ENCODE measurements around the gene MRGPRF.

Gene MRGPRF, protein sequence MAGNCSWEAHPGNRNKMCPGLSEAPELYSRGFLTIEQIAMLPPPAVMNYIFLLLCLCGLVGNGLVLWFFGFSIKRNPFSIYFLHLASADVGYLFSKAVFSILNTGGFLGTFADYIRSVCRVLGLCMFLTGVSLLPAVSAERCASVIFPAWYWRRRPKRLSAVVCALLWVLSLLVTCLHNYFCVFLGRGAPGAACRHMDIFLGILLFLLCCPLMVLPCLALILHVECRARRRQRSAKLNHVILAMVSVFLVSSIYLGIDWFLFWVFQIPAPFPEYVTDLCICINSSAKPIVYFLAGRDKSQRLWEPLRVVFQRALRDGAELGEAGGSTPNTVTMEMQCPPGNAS

DNA sequence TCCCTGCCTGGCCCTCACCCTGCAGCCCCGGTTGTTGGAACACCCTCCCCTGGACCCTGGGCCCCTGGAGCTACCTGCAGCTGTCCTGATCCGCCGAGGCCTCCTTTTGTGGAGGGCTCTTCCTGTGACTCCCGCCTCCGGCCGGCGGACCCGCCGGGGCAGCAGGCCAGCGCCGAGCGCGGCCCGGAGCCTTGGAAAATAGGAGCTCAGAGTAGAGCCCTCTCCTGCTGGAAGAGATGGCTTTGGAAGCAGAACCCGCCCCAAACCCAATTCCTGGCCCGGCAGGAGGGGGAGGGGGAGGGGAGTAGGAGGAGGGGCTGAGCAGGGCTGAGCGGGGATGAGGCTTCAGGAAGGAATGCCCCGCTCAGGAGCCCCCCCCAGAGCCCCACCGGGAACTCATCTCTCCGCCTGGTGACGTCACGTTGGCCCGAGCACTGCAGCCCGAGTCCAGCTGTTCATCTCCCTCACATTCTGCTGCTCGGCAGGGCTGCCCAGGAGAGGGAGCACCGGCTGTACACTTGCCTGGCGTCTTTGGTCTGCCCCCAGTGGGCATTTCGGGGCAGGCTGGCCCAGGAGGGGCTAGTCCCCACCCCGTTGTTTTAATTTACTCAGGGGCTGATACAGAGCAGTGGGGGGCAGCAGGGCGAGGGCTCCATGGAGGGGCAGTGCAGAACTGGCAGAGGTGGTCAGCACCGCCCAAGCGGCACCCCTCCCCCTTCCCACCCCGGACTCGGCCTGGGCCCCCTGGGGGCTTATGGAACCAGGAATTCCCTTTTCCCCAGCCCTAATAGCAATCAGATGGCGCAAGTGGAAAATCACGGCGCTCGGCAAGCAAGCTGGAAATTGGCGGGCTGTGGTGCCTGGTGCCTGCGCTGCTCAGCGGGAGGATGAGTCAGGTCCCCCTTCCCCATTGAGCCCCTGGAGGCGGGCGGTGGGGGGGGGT, at the start of gene MRGPRF:
MRGPRF (minus strand) TSS at position 238 of the 943 bp plus-strand sequence. CDS start 3,345 bp downstream, outside the sequence.
- no peak for DNase-seq

DNA sequence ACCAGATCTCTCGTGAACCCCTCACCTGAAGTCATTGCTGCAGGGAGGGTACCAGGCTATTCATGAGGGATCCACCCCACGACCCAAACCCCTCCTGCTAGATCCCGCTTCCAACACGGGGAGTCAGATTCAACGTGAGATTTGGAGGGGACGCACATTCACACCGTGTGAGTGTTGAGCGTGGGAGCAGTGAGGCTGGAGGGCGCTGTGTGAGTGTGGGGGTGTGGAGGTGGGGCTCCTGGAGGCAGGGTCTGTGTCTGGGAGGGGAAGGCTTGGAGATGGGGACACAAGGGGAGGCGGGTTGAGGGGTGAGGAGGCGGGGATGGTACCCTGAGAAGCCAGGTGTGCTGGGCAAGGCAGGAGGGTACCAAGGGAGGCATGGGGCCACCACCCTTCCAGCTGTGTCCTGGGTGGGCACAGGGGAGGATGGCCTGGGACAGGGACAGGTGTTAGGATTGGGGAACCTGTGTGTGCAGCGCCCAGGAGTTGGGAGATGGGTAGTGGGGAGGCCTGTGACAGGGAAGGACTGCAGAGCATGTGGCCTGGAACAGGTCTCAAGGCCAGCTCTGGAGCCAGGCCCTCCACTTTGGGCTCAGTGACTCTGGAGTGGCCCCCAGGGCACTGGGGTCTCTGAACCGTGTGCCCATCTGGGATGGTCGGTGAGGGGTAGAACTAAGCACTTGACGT, 49.3 kb upstream of the MRGPRF start:
- no peak for DNase-seq

DNA sequence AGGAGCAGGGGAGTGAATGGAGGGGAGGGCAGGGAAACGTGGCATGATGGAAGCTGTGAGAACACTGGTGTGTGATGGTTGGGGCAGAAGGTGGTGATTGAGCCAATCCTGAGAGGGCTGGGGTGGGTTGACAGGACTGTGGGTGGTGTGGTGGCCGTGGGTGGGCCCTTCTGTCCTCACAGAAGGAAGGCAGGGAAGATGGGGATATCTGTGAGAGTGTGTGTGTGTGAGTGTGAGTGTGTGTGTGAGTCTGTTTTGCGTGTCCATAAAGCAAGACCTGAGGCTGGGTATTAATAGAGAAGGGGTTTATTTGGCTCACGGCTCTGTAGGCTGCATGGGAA, 48.6 kb upstream of the MRGPRF start:
- DNase-seq = no peak

DNA sequence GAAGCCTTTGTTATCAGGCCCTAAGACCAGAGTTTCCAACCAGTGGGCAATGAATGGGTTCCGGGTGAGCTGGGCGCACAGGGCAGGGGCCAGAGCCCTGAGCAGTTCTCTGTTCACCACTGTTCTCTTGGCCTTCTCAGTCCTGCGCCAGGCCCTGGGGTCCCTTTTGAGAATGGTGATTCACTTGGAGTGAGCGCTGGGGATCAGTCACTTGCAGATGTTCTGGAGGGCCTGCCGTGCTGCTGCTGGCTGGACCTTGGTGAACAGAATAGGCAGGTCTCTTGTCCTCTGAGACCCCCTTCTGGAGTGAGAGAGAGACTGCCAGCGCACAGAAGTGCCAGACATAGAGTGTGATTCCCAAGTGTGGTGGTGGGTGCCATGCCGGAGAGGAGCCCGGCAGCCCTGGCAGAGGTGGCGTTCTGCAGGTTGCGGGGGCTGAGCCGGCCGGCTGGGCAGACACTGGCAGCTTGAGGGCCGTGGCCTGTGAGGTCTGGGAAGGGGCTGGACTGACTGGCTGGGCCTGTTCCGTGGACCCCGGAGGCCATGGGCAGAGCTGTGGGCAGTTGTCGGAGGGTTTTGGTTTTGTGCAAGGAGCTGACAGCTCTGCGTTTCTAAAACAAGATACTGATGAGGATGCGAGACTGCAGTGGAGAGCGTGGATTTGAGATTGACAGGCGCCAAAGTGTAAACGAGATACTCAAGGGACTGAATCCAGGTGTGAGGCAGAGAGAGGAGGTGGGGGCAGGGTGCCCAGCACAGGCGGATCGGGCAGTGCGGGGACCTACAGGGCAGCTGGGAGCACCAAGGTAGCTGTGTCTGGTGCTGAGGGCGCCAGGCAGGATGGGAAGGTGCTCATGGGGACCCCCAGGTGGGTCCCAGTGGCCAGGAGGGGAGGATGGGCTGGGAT, 48.0 kb upstream of the MRGPRF start:
- DNase-seq = no peak

DNA sequence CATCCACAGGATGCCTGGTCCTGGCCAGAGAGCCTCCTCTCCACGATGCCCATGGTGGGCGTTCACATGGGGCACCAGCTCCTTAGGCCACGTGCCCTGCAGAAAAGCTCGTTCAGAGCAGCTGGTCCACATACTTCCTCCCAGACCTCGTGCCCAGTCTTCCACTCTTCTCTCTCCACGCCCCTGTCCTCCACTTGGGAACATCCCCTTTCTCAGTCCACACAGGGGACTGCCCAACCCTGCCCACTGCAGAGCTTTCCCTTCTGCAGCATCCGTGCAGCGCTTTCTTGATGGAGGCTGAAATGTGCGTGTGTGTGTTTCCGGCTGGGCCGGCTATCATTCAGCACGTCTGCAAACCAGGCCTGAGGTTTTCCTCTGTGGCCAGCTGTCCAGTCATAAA, 46.9 kb upstream of the MRGPRF start:
- DNase-seq = no peak

DNA sequence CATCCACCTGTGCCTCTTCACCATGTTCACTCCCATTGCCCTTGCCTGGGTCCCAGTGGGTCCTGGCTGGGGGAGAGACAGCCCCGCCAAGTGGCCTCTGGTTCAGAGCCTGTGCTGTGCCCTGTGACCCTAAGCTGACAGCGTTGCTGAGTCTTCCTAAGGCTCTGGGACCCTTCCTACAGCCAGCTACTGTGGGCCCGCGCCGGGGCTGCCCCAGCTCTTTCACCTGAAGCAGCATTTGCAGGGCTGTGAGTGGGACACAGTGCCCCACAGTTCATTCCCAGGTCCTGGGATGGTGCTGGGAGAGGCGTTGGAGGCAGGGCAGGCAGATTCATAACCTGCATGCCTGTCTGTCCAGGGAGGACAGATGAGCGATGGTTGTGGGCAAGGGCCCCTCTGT, 46.4 kb upstream of the MRGPRF start:
- DNase-seq = no peak

DNA sequence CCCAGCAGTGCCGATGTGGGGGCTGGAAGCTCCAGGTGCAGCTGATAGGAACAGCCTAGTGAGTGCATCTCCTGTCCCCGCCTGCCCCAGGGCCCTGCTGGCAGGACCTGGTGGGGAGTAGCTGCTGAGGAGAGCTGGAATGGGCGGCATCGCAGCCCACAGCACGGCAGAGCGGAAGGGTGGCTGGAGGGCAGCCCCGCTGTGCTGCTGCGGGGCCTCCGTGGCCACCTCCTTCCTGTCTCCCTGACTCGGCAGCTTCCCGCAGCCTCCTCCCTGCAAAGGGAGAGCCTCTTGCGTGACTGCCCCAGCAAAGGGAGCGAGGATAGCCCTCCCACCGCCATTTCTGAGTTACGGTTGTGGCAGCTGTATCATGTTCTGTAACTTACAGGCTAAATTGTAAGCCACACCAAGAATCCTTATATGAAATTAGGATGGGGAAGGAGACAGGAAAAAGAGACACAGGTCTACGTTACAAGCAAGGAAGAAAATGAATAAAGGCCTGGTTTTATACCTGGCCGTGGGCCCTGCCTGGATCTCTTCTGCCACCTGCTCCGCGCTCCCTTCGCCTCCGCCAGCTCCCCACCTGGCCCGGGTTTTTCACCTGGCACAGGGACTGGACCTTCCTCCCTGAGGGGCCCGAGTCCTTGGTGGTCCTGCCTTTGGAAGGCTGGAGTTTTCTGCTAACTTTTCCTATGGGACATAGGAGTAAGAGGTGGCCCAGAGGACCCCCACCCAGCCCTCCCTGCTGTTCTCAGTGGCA, 45.6 kb upstream of the MRGPRF start:
- no peak for DNase-seq

DNA sequence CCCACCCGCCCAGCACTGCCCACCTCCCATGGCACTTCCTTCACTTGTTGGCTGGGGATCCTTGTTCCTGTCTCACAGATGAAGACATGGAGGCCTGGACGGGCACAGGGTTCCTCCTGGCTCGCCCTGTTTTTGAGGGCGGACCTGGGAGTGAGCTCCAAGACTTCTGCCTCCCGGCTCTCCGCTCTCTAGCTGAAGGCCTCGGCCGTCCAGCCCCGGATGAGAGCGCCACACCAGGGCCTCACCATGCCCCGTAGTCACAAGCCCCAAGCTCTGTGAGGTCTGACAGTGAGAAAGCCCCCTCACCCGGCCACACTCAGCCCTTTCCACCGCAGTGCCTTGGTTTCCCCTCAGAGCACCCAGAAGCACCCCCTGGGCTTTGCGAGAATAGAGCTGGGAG, 44.8 kb upstream of the MRGPRF start:
- no peak for DNase-seq

DNA sequence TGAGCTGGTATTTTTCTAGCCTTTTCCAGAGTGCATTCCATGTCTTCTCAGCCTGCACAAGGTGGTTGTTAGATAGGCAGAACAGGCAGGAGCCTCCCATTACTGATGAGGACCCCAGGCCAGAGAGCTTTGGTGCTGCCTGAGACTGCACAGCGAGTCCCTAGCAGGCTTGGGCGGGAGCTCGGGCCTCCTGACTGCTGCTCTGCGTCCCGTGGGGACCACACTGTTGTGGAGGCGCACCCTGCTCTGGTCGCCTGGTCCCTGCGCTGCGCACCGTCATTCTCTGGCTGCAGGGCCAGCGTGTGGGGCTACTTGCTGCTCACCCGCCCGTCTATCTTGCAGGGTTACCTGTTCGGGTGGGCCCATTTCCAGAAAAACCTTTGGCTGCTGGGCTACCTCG, 44.2 kb upstream of the MRGPRF start:
- DNase-seq = no peak

DNA sequence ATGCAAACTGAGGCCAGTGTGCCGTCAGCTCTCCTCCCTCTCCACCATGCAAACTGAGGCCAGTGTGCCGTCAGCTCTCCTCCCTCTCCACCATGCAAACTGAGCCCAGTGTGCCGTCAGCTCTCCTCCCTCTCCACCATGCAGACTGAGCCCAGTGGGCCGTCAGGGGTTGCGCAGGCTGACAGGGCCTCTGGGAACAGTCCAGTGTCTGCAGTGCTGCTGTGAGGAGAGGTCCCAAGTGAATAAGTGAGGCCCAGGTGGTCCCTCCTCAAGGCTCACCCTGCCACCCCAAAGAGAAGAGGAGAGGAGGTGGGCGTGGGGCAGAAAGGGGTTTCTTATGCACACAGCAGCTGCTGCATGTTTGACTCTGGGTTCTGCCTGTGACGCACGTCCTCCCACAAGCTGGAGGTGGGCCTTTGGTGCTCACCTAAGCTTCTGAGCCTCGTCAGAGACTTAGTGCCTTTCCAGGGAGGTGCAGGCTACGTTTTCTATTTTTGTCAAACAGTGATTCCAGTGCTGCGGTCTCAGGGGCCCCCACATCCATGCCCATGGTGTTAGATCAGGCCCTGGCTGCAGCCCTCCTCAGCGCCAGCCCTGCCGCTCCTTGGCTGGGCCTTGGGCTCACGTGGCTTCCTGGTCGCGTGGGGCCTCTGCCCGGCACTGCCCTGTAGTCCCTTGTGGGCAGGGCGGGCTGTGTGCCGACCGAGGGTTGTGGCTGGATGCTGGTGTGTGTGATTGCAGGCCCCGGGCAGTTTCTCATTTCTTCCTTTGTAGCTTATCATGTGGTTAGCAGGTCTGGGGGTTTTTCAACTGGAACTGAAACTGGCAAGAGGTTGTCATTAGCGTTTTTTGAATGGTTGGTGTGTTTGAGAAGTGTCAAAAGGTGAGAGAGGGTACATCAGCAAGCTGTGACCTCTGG, 42.8 kb upstream of the MRGPRF start:
- no peak for DNase-seq

DNA sequence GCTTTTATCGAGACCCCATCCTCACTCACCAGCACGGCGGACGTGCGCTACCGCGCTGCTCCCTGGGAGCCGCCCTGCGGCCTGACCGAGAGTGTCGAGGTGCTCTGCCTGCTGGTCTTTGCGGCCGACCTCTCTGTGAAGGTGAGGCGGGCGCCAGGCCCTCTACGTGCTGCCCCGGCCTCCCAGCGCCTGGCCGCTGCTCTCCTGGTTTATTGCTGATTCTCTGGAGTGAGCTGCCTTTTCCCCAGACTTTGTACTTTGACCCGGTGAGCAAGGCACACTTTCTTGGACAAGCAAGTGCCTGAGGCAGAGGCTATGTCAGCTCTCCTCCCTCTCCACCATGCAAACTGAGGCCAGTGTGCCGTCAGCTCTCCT, 42.2 kb upstream of the MRGPRF start:
- no peak for DNase-seq

DNA sequence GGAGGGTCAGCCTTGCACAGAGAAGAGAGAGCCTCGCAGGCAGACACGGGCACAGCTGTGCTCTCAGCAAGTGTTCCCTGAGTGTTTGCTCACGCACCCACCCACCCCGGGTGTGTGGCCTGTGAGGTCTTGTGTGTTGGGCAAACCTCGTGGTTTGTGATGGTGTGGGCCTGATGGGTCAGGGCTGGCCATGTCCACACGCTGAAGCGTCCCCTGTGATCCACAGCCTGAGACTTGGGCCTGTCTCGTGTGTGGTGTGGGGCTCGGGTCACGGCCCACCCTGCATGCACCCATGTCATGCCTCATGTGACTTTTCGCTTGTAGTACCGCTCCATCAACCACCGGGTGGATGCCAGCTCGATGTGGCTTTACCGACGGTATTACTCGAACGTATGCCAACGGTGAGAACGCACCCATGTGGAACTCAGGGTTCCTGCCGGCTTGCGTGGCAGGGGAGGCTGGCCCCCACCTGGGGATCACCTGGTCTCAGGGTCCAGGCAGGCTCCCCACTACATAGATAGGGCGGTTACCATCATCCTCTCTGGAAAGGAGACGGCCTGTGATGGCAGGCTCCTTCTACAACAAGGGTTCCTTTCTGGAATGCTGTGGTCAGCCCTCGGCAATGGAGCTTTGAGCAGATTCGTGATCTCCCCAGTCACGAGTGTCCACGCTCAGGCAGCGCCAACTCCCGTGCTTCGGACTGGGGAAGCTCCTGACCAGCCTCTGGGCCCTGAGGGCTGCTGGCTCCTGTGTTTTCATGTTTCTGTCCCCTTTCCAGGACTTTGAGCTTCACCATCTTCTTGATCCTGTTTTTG, 41.6 kb upstream of the MRGPRF start:
- no peak for DNase-seq

DNA sequence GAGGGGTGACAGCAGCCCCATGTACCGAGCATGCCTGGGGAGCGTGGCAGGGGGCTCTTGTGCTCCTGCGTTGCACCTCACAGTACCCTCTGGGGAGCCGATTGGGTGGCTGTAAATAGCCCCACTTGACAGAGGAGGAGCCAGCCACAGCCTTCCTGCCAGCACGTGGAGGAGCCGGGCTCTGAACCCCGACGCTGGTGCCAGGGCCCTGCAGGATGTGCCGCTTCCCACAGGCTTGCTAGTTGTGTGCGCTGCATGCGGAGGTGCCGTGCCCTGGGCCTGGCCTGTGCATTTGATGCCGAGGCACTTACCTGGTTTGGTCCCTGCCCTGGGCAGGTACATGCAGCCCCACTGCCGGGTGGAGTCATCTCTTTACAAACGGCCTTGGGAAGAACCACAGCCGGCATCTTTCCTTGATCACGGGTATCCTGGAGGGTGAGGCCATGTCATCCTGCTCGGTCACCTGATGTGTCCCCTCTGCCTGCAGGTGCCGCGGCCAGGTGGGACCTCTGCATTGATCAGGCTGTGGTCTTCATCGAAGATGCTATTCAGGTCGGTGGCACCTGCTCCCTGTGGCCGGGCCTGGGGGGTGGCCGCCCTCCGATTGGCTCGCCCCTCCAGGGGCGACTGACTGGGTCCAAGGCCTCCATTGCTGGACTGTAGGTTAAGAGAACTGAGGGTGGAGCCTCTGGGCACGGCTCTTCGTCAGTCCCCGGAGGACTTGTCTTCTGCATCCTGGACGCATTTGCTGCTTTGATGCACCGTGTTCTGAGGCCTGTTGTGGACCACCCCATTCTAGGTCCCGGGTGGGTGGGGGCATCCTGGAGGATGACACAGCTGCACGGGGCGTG, 40.7 kb upstream of the MRGPRF start:
- DNase-seq = no peak

DNA sequence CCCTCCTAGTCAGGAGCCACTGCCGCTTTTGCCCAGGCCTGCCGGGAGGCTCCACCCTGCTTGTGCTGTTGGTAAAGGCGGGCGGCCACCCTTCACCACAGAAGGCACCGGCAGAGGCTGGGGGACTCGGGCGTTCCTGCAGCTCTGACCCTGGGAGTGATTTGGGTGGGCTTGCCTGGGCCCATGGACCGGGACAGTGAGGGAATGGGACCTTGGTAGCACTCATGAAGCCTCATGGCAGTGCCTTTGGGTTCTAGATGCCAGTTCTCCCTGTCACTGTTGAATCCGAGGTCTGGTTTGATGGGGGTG, 40.1 kb upstream of the MRGPRF start:
- DNase-seq = no peak

DNA sequence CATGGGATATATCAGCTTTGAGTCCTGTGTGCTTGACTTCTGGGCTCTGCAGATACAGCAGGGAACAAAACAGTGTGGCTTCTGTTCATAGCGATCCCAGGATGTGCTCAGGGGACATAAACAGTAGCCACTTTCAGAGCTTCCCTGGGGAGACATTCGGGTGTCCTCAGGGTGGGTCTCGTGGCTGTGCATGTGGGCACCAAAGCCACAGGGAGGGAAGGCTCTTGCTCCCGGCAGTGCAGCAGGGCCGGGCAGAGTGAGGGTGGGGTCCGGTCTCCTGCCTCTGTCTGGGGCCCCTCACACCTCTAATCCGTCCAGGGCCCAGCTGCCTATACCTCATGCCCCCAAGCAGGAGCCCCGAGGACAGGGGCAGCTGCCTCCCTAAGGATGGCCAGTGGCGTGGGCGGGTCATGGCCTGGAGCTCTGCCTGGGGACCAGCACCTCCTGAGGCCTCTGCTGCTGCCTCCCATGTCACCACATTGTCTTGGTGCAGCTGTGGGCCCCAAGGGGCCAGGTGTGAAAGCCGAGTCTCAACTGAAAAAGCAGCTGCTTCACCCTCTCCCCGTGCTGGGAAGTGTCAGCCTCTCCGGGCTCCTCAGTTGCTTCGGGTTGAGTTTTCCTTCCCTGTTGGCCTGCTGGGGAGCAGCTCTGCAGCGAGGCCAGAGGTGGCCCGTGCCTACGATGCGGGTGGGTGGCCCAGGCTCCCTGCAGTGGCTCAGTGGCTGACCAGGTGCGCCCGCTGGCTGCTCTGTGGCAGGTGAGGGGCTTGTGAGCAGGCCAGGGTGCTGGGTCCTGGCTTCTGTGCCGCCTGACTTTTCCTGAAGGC, 39.5 kb upstream of the MRGPRF start:
- DNase-seq = no peak

DNA sequence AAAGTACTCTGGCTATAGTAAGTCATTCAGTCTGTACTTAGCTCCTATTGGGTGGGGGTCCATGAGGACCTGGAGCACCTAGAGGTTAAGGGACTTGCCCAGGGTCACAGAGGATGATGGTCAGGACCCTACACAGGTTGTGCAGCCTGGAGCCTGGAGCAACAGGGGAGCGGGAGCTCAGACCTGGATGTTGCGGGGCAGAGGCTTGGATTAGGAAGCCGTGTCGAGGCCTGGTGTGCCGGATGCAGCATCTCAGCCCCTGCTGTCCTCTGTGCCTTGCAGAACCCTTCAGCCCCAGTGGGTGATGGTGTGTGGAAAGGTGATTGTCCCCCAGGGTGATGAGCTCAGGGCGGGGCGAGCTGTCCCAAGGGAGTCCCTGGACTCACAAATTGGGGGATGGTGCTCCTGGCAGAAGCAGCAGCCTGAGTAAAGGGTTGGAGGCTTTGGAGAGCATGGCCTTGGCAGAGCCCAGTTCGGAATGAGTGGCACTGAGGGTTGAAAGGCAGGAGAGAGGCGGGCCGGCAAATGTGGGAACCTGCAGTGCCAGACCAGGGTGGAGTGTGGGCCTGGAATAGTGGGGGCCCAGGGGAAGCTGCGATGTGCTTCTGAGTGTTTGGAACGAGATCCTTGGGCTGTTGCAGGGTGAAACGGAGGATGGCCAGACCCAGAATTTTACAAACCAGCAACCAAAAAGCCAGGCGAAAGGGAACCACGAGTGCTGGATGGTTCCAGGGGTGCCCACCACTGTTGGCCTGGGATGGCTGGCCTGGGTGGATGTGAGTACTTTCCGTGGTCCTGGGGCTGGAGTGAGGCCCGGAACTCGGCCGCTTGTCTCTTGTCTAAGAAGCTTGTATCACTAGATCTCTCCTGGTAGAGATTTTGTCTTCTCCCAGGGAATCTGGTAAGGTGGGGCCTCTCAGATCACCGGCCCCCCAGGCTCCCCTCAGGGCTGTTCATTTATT, 38.6 kb upstream of the MRGPRF start:
- DNase-seq = no peak
